Adrenal gland (tissue), 19 donors: ENCODE data around the gene ARAP2. TPM values are rescaled to one million over a fixed set of nuclear protein-coding genes. Genes with fewer than 3 reads are reported as not detected.
A peak's percentile ranks its signal among the peaks of the same experiment; 100 is the strongest.

Source experiments
- DNase-seq, 7 donors: peaks; one replicate each; pipeline ENCODE4 v3.0.0-alpha.2; 2019 to 2020
- H3K27ac ChIP-seq, 5 donors: fragments of 200-600 bp; sonication (generic) in 4 of 5; 1 replicate in 3 of 5; 2 replicates in 2 of 5; pipeline versions ENCODE4 v1.5.1 to v1.8.0; 2016 to 2020; ENCODE audit warnings: mild to moderate bottlenecking in 1 of 5
- H3K27me3 ChIP-seq: fragments of 200-600 bp; 2 replicates; pipeline ENCODE4 v1.8.0; 2021
- H3K36me3 ChIP-seq, 2 donors: fragments of 200-600 bp; replicated peaks in 1 of 2; 1 replicate in 1 of 2; 2 replicates in 1 of 2; pipeline versions ENCODE4 v1.5.1 to v1.8.0; 2018 to 2022
- H3K4me1 ChIP-seq, 2 donors: fragments of 200-600 bp; replicated peaks in 1 of 2; 1 replicate in 1 of 2; 2 replicates in 1 of 2; pipeline versions ENCODE4 v1.5.1 to v1.8.0; 2018 to 2021
- H3K4me3 ChIP-seq, 4 donors: fragments of 200-600 bp; sonication (generic) in 3 of 4; one replicate each; pipeline ENCODE4 v1.5.1; 2016 to 2018
- H3K9me3 ChIP-seq, 3 donors: fragments of 200-600 bp; sonication (generic) in 1 of 3; replicated peaks in 1 of 3; 1 replicate in 2 of 3; 2 replicates in 1 of 3; pipeline versions ENCODE4 v1.5.1 to v1.8.0; 2016 to 2021
- POLR2A ChIP-seq, 2 donors: fragments of 450-650 bp; IDR thresholded peaks; one replicate each; pipeline ENCODE4 v1.6.1; 2017; ENCODE audit warnings: antibody characterized with exemption in 2 of 2, mild to moderate bottlenecking in 2 of 2, moderate library complexity in 1 of 2
- WGBS, 4 donors: extraction: QIAGEN DNeasy Blood & Tissue Kit in 2 of 4; methylation state at CpG; one replicate each; pipeline versions ENCODE4 v1.1.5 to v1.1.7; 2013 to 2017; 5-methylcytosine and 5-hydroxymethylcytosine counted together
- intact Hi-C, 2 donors: fragments of 100-400 bp; cut with DNase I; formaldehyde crosslinking; loops; one replicate each; pipeline versions ENCODE4 v1.14.1 to v1.15.0; 2022 to 2023
- long read RNA-seq, 10 donors: library from polyadenylated mRNA in 3 of 10; unstranded in 2 of 10; stranded (forward) in 1 of 10; transcript quantifications; one replicate each; pipeline ENCODE4 v2.0.0 and lab custom pipeline, GENCODE V29; 2021 to 2026
- polyA plus RNA-seq, 3 donors: library from polyadenylated mRNA; stranded (reverse); fragments of 200-250 nt in 2 of 3; fragments of 350-450 nt in 1 of 3; fragmentation: Illumina TruSeq in 1 of 3; extraction: RNeasy Lipid Tissue Mini Kit (QIAGEN cat#74804) in 1 of 3; gene quantifications; one replicate each; pipeline ENCODE4 v1.2.3, GENCODE V29; 2013 to 2014
- total RNA-seq, 9 donors: library from RNA; depleted of rRNA in 4 of 9; stranded (reverse); fragments of >200 nt in 4 of 9; fragments of 120-200 nt in 1 of 9; fragmentation: NEBNext Ultra II Directional in 1 of 9; extraction: Animal tissue kit (Norgen Biotek cat#: 25700) in 1 of 9; gene quantifications; one replicate each; pipeline versions ENCODE4 v1.1.0 to v1.2.4, GENCODE V29; 2013 to 2023
- TF ChIP-seq, protein P1 (sequence below), 6 experiments: fragments of 450-650 bp in 4 of 6; fragments of 200-600 bp in 2 of 6; sonication (generic) in 1 of 6; IDR thresholded peaks; 1 replicate in 5 of 6; 2 replicates in 1 of 6; pipeline versions ENCODE4 v1.5.1 to v1.8.0; 2016 to 2021; ENCODE audit warnings: antibody characterized with exemption in 6 of 6, mild to moderate bottlenecking in 2 of 6, moderate library complexity in 1 of 6
- donor health status: healthy with polysubstance abuse.
- donor health status: Bipolar disorder and iron deficiency.
- donor health status: DM: yes; HTN: yes; CAD: no.
- donor health status: DM: no; HTN: no; CAD: no.
- donor health status: DM: no; HTN: no; CAD: no.
- donor health status: DM: yes; HTN: yes; CAD: no.

ARAP2 gene
- total RNA-seq, result 10 to 100 TPM in 2 of 9 donors, 1 to 10 TPM in 6, under 1 TPM in 1; 0.83 to 23.7 (median 6.2) TPM
- polyA plus RNA-seq, result 1 to 10 TPM in 2 of 3 donors, under 1 TPM in 1; 0.81 to 3.9 (median 2.8) TPM
- long read RNA-seq, donor 1, result 0 reads
- long read RNA-seq, donor 2, result 0 reads
- long read RNA-seq, donor 3, result 0 reads
- long read RNA-seq, donor 4, result 0 reads
- long read RNA-seq, donor 5, partial matches to known transcripts, result 0 of 2 reads
- long read RNA-seq, donor 5, other reads (novel, unspliced or antisense), result 2 of 2 reads
- long read RNA-seq, donor 6, partial matches to known transcripts, result 1 of 2 reads
- long read RNA-seq, donor 6, other reads (novel, unspliced or antisense), result 1 of 2 reads
- long read RNA-seq, donor 7, result 0 reads
- long read RNA-seq, donor 8, result 0 reads
- long read RNA-seq, donor 9, result 0 reads
- long read RNA-seq, donor 10, result 0 reads

- H3K4me1 ChIP-seq, result no peaks in the 10 kb centered on the region
- peak; percentile 11 to 78 (median 24) for DNase-seq
These were observed at the start of gene ARAP2 for GRCh38 chr4:36244257-36245082. Gene ARAP2 (minus strand): TSS chr4:36244514. CDS start chr4:36229486, 15,028 bp downstream.

DNA sequence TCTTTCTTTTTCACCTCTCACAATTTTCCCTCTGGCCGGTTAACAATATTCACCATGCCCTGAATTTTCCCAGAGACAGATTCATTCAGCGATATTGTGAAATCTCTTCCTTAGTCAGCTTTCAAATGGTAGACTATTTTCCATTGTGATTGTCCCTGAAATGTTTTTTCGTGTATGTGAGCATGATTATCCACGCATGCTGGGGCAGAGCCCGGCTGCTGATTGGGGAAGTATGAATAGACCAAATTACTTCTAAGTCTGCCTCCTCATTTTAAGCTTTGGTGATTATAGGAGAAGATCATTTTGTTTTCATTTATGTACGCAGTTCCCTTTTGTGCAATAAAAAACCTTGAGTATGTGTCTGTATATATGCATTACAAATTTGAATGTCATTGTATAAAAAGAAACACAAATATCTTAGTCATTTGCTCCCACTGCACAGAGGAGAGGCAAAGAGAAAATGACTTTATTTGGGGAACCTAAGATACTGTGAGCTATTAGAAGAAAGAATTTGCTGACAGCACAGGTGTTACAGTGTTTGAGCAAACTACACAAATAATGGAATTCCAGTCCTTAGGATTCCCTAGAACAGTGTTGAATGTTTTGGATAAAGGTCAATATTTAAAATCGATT lies 48.4 kb upstream of the ARAP2 start:
- no peak for TF ChIP-seq POLR2A (IDR thresholded peaks at IDR 0.05)
- TF ChIP-seq, protein P1, sequence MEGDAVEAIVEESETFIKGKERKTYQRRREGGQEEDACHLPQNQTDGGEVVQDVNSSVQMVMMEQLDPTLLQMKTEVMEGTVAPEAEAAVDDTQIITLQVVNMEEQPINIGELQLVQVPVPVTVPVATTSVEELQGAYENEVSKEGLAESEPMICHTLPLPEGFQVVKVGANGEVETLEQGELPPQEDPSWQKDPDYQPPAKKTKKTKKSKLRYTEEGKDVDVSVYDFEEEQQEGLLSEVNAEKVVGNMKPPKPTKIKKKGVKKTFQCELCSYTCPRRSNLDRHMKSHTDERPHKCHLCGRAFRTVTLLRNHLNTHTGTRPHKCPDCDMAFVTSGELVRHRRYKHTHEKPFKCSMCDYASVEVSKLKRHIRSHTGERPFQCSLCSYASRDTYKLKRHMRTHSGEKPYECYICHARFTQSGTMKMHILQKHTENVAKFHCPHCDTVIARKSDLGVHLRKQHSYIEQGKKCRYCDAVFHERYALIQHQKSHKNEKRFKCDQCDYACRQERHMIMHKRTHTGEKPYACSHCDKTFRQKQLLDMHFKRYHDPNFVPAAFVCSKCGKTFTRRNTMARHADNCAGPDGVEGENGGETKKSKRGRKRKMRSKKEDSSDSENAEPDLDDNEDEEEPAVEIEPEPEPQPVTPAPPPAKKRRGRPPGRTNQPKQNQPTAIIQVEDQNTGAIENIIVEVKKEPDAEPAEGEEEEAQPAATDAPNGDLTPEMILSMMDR (IDR thresholded peaks at IDR 0.05), result no peak
- Histone ChIP-seq H3K27me3 (no peaks in the 10 kb centered on the region), H3K4me1 (no peaks in the 10 kb centered on the region), H3K27ac (no peak overlapping the region), H3K4me3 (no peak overlapping the region), H3K9me3 (peaks cover 0 to 2% (median 0%) of the 10 kb centered on the region in 3 donors), H3K36me3 (no peaks in the 10 kb centered on the region)
- intact Hi-C loops, result no loop called here
- no peak for DNase-seq
- WGBS, 4 donors, result 69 to 75% (median 73%) methylated on average over 7 of the region's 7 CpGs

More at GRCh38 chr4:36244257-36245082, at the start of gene ARAP2:
- TF ChIP-seq POLR2A (IDR thresholded peaks at IDR 0.05), result peak in 1 of 2 donors; percentile 28
- TF ChIP-seq, protein P1 (IDR thresholded peaks at IDR 0.05), result no peak
- H3K9me3 ChIP-seq, result no peaks in the 10 kb centered on the region
- peaks cover 3% of the 10 kb centered on the region for H3K27me3 ChIP-seq
- H3K27ac ChIP-seq, result peak within 1 kb of the TSS in 4 of 5 donors; percentile 22 to 78 (median 58)
- intact Hi-C loops, result no loop called here
- 2 to 24% (median 10%) methylated on average over 7 to 81 of the region's 81 CpGs for WGBS, 4 donors
- H3K4me3 ChIP-seq, result peak within 1 kb of the TSS in 2 of 4 donors; percentile 34 to 74
- H3K36me3 ChIP-seq, result no peaks in the 10 kb centered on the region

DNA sequence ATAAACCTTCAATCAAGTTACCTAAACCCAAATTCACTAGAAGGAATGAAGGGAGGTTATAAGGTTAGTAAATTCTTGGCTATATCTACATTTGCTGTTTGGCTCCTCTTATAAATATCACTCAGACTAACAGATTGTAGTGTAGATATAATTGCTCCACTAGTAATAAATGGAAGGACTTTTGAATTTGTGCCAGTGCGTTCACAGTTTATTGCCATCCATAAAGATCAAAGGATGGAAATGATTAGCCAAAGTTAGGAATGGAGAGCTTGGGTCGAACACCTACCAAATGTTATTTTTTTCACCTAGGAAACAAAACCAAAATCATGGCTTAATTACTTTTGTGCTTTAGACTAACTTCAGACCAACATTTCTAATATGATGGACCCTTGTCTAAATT lies 46.3 kb upstream of the ARAP2 start:
- Histone ChIP-seq H3K9me3 (peaks cover 0 to 2% (median 0%) of the 10 kb centered on the region in 3 donors), H3K27me3 (no peaks in the 10 kb centered on the region), H3K4me3 (no peak overlapping the region), H3K4me1 (no peaks in the 10 kb centered on the region), H3K27ac (no peak overlapping the region), H3K36me3 (no peaks in the 10 kb centered on the region)
- WGBS, 4 donors, result 74 to 85% (median 81%) methylated on average over 2 of the region's 2 CpGs
- intact Hi-C loops, result no loop called here
- TF ChIP-seq, protein P1 (IDR thresholded peaks at IDR 0.05), result no peak
- no peak for TF ChIP-seq POLR2A (IDR thresholded peaks at IDR 0.05)
- no peak for DNase-seq
